ENCODE data around the gene ALOXE3. TPM values are rescaled to one million over a fixed set of nuclear protein-coding genes. Genes with fewer than 3 reads are reported as not detected.
A peak's percentile ranks its signal among the peaks of the same experiment; 100 is the strongest.

Gene ALOXE3
- total RNA-seq, 2 experiments from 2014 or later = not detected

DNA sequence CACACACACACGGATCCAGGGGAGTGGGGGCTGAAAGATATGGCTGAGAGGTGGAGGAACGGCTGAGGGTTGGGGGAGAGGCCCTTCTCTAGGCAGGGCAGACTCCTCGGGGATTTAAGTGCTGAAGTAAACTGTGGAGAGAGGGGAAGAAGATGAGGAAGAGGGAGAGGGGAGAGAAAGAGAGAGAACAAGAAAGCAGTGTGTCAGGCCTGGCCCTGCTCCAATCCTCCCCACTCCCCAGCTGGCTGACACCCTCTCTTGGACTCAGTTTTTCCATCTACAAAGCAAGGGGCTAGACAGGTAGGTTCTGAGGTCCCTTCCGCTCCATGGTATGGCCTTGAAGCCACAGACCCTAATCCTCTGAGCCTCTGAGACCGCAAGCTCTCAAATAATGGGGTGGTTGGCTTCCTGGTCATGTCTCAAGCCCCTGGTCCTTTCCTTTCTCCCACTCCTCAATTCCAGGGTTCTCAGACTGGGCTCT, 42.5 kb upstream of the ALOXE3 start:
- CTCF ChIA-PET = interaction anchor here (0.7 to 14.0 kb wide), 6 partner anchors 23 to 217 kb away, joined by 3 to 165 read pairs (median 6); partner anchors contain the start of gene ALOXE3

DNA sequence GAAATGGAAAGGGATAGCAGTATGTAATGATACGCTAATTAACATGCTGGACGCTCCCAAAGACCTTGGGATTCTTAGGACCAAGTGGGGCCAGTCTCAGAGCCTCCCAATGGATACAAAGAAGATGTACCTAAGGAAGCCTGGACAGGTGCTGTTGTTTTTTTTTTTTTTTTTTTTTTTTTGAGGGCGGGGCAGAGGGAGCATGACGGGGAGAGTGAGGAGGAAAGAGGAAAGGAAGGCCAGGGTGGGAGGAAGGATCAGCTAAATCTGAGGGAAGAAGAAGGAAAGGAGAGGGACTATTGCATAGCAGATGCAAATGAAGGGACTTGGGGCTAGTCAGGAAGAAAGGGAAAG, 41.9 kb upstream of the ALOXE3 start:
- no peak for DNase-seq
- POLR2A ChIA-PET = interaction anchor here (8.3 kb wide), 1 partner anchor 14 kb away, joined by 343 read pairs; no protein-coding TSS in a partner anchor
- no peak for ATAC-seq
- H3K36me3 Mint-ChIP-seq (ENCODE audit: low read depth) = peaks cover 34% of the 10 kb centered on the region
- H3K4me1 Mint-ChIP-seq (ENCODE audit: low read depth) = peaks cover 58% of the 10 kb centered on the region
- no peak overlapping the region for H3K4me3 Mint-ChIP-seq
- no peaks in the 10 kb centered on the region for H3K9me3 Mint-ChIP-seq (ENCODE audit: insufficient read depth)
- CTCF ChIA-PET = interaction anchor here (1.1 to 14.0 kb wide), 5 partner anchors 22 to 217 kb away, joined by 3 to 165 read pairs (median 7); partner anchors contain the start of gene ALOXE3
- no peaks in the 10 kb centered on the region for H3K27me3 Mint-ChIP-seq (ENCODE audit: low read depth)
- peak overlapping the region; percentile 93 for H3K27ac Mint-ChIP-seq

More for the DNA sequence above, 42.5 kb upstream of the ALOXE3 start:
- POLR2A ChIA-PET = interaction anchor here (0.6 to 8.3 kb wide), 6 partner anchors 13 to 60 kb away, joined by 4 to 343 read pairs (median 4); partner anchors contain the start of genes HES7 and TMEM107
- DNase-seq = no peak
- Mint-ChIP-seq H3K36me3 (ENCODE audit: low read depth) (peaks cover 34% of the 10 kb centered on the region), H3K4me1 (ENCODE audit: low read depth) (peaks cover 59% of the 10 kb centered on the region), H3K4me3 (peak overlapping the region; percentile 79), H3K27ac (peak overlapping the region; percentile 93), H3K9me3 (ENCODE audit: insufficient read depth) (no peaks in the 10 kb centered on the region), H3K27me3 (ENCODE audit: low read depth) (no peaks in the 10 kb centered on the region)
- ATAC-seq = no peak

DNA sequence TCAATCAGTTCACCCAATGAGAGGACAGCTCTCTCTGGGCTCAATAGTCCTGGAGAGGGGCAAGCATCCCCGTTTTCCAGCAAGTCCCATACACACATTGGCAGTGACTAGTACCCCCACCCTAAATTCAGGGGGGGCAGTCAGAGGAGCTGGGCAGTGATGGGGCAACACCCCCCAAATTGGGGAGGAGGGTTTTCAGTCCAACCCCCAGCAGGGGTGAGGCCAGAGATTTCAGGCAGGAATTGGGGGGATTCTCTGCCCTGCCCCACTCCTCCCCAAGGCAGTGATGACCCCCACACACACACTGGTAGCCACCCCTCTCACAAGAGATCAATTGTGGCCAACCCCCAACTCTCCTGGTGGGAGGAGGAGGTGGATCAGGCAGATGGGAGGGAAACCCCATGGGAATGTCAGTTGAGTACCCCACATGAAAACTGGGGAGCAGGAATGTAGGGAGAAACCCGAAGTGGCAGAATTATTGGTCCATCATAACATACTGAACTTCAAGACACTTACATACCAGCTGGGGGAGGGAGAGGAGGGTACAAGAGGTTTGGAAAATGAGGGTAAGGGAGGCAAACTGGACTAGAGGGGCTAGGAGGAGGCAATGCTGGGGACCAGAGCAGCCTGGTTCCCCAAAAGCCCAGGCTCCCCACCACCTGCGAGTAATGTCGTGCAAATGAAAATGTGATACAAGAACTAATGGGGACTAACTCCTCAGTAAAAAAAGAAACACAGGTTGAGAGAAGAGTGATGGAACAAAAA, 41.3 kb upstream of the ALOXE3 start:
- Mint-ChIP-seq H3K27me3 (ENCODE audit: low read depth) (no peaks in the 10 kb centered on the region), H3K9me3 (ENCODE audit: insufficient read depth) (no peaks in the 10 kb centered on the region), H3K27ac (peak overlapping the region; percentile 72), H3K4me1 (ENCODE audit: low read depth) (peaks cover 52% of the 10 kb centered on the region), H3K36me3 (ENCODE audit: low read depth) (peaks cover 34% of the 10 kb centered on the region), H3K4me3 (peak overlapping the region; percentile 27)
- ChIA-PET POLR2A (interaction anchor here (0.6 to 8.3 kb wide), 4 partner anchors 9 to 741 kb away, joined by 3 to 343 read pairs (median 4); no protein-coding TSS in a partner anchor), CTCF (interaction anchor here (0.8 to 14.0 kb wide), 8 partner anchors 8 to 99 kb away, joined by 3 to 165 read pairs (median 7); partner anchors contain the start of genes ALOXE3 and HES7)
- no peak for ATAC-seq
- no peak for DNase-seq

GRCh38 chr17:8159032-8159400, 40.7 kb upstream of the ALOXE3 start:
- no peak overlapping the region for H3K4me3 Mint-ChIP-seq
- no peak for DNase-seq
- peaks cover 46% of the 10 kb centered on the region for H3K4me1 Mint-ChIP-seq (ENCODE audit: low read depth)
- no peaks in the 10 kb centered on the region for H3K27me3 Mint-ChIP-seq (ENCODE audit: low read depth)
- no peak for ATAC-seq
- CTCF ChIA-PET = interaction anchor here (0.7 to 14.0 kb wide), 13 partner anchors 8 to 65 kb away, joined by 3 to 165 read pairs (median 4); partner anchors contain the start of genes ALOXE3 and HES7
- H3K9me3 Mint-ChIP-seq (ENCODE audit: insufficient read depth) = no peaks in the 10 kb centered on the region
- POLR2A ChIA-PET = interaction anchor here (0.6 to 8.3 kb wide), 4 partner anchors 15 to 39 kb away, joined by 4 to 343 read pairs (median 6); no protein-coding TSS in a partner anchor
- H3K27ac Mint-ChIP-seq = peak overlapping the region; percentile 87
- H3K36me3 Mint-ChIP-seq (ENCODE audit: low read depth) = peaks cover 36% of the 10 kb centered on the region

DNA sequence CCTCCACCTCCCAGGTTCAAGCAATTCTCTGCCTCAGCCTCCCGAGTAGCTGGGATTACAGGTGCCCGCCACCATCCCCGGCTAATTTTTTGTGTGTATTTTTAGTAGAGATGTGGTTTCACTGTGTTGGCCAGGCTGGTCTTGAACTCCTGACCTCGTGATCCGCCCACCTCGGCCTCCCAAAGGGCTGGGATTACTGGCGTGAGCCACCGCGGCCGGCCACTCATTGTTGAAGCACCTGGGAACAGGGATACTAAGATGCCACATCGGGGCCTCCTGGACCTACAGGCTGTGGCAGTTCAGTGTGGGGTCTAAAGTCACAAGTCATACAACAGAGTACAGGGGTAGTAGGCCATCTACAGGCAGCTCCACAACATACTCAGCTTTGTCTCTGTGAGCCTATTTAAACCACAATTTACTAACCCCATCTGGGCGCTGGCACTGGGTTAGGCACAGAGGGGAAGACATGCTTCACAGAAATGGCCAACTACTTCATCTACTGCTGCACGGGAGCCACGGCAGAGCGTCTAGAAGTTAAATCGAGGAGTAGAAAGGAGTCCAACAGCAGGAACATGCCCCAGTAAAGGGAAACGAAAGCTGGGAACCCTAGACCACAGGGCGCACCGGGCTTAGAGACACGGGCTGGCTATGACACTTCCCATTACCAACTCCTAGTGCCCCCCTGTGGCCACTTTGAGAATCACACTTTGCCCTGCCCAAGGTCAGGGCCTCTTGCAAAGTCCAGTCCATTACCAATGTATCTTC, 40.1 kb upstream of the ALOXE3 start:
- POLR2A ChIA-PET = interaction anchor here (0.6 to 8.3 kb wide), 6 partner anchors 12 to 40 kb away, joined by 3 to 343 read pairs (median 4); no protein-coding TSS in a partner anchor
- H3K36me3 Mint-ChIP-seq (ENCODE audit: low read depth) = peaks cover 37% of the 10 kb centered on the region
- peaks cover 40% of the 10 kb centered on the region for H3K4me1 Mint-ChIP-seq (ENCODE audit: low read depth)
- H3K9me3 Mint-ChIP-seq (ENCODE audit: insufficient read depth) = no peaks in the 10 kb centered on the region
- H3K4me3 Mint-ChIP-seq = peak overlapping the region; percentile 2
- CTCF ChIA-PET = interaction anchor here (0.7 to 14.0 kb wide), 16 partner anchors 9 to 169 kb away, joined by 3 to 165 read pairs (median 4); partner anchors contain the start of genes ALOXE3 and HES7
- ATAC-seq = no peak
- H3K27me3 Mint-ChIP-seq (ENCODE audit: low read depth) = no peaks in the 10 kb centered on the region
- peak; percentile 93 for DNase-seq
- peak overlapping the region; percentile 87 for H3K27ac Mint-ChIP-seq

GRCh38 chr17:8156246-8156992, 38.1 kb upstream of the ALOXE3 start:
- Mint-ChIP-seq H3K36me3 (ENCODE audit: low read depth) (peaks cover 31% of the 10 kb centered on the region), H3K4me1 (ENCODE audit: low read depth) (peaks cover 36% of the 10 kb centered on the region)
- peak; percentile 82 for ATAC-seq

DNA sequence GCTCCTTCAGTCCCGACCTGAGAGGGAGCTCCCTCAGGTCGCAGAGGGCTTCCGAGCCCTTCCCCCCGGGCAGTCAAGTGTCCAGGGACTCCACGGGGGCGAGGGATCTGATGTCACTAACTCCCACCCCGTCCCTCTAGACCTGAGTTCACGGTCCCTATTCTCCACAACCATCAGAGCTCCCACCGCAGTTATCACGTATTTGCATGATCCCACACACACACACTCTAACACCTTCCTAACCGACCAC, 37.6 kb upstream of the ALOXE3 start:
- H3K27me3 Mint-ChIP-seq (ENCODE audit: low read depth) = no peaks in the 10 kb centered on the region
- H3K9me3 Mint-ChIP-seq (ENCODE audit: insufficient read depth) = no peaks in the 10 kb centered on the region
- ATAC-seq (no peak), DNase-seq (no peak)
- ChIA-PET POLR2A (interaction anchor here (0.6 to 8.1 kb wide), 24 partner anchors 8 to 701 kb away, joined by 3 to 164 read pairs (median 6); partner anchors contain the start of genes ALOXE3, BORCS6, CTC1 and HES7), CTCF (interaction anchor here (0.8 to 14.0 kb wide), 7 partner anchors 12 to 95 kb away, joined by 3 to 165 read pairs (median 5); partner anchors contain the start of genes ALOXE3 and HES7)
- peaks cover 26% of the 10 kb centered on the region for H3K36me3 Mint-ChIP-seq (ENCODE audit: low read depth)
- H3K27ac Mint-ChIP-seq = no peak overlapping the region
- no peak overlapping the region for H3K4me3 Mint-ChIP-seq
- H3K4me1 Mint-ChIP-seq (ENCODE audit: low read depth) = peaks cover 32% of the 10 kb centered on the region

More at GRCh38 chr17:8156246-8156992, 38.1 kb upstream of the ALOXE3 start:
- H3K4me3 Mint-ChIP-seq = no peak overlapping the region
- no peaks in the 10 kb centered on the region for H3K27me3 Mint-ChIP-seq (ENCODE audit: low read depth)
- CTCF ChIA-PET = interaction anchor here (0.8 to 14.0 kb wide), 10 partner anchors 13 to 144 kb away, joined by 3 to 165 read pairs (median 5); partner anchors contain the start of genes ALOXE3 and HES7
- peak; percentile 100 for DNase-seq
- no peaks in the 10 kb centered on the region for H3K9me3 Mint-ChIP-seq (ENCODE audit: insufficient read depth)
- no peak overlapping the region for H3K27ac Mint-ChIP-seq
- POLR2A ChIA-PET = interaction anchor here (0.7 to 8.1 kb wide), 24 partner anchors 8 to 700 kb away, joined by 3 to 164 read pairs (median 6); partner anchors contain the start of genes ALOXE3, AURKB, BORCS6 and CTC1

DNA sequence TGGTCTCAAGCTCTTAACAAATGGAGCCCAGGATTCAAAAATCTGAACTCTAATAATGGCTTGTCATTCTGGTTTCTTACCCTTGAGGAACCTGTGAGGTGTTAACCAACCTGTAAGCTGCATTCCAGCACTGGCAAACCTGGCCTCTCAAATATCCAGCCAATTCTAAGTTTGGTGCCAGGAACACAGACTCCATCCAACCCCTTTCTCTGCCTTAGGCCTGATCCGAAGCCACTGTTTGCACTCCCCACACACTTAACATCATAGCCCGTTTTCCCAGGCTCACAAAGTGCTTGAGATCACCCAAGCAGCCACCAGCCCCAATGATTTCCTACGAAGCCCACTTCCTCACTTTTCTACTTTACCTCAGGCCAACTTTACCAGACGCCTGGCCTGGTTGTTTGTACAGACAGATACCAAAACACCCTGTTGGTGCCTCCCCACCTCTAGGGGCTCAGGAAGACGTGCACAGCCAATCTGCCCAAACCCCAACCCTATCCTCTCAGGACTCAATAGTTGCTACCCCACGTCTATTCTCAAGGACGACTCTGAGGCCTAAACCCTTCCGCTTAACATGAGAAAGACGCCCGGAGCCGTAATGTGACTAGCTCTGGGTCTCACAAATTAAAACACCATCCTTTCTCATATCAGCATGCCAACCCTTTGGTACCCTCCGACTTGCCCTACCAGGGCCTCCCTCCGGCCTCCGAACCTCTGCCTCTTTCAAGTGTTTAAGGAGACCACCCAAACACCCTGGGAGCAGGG, 37.1 kb upstream of the ALOXE3 start:
- CTCF ChIA-PET = interaction anchor here (0.8 to 14.0 kb wide), 6 partner anchors 9 to 35 kb away, joined by 3 to 165 read pairs (median 7); partner anchors contain the start of gene ALOXE3
- POLR2A ChIA-PET = interaction anchor here (0.6 to 8.1 kb wide), 23 partner anchors 8 to 701 kb away, joined by 3 to 164 read pairs (median 7); partner anchors contain the start of genes ALOXE3, BORCS6, CTC1 and HES7
- H3K27ac Mint-ChIP-seq = no peak overlapping the region
- H3K9me3 Mint-ChIP-seq (ENCODE audit: insufficient read depth) = no peaks in the 10 kb centered on the region
- DNase-seq (no peak), ATAC-seq (no peak)
- no peak overlapping the region for H3K4me3 Mint-ChIP-seq
- peaks cover 21% of the 10 kb centered on the region for H3K36me3 Mint-ChIP-seq (ENCODE audit: low read depth)
- peaks cover 32% of the 10 kb centered on the region for H3K4me1 Mint-ChIP-seq (ENCODE audit: low read depth)
- H3K27me3 Mint-ChIP-seq (ENCODE audit: low read depth) = no peaks in the 10 kb centered on the region

DNA sequence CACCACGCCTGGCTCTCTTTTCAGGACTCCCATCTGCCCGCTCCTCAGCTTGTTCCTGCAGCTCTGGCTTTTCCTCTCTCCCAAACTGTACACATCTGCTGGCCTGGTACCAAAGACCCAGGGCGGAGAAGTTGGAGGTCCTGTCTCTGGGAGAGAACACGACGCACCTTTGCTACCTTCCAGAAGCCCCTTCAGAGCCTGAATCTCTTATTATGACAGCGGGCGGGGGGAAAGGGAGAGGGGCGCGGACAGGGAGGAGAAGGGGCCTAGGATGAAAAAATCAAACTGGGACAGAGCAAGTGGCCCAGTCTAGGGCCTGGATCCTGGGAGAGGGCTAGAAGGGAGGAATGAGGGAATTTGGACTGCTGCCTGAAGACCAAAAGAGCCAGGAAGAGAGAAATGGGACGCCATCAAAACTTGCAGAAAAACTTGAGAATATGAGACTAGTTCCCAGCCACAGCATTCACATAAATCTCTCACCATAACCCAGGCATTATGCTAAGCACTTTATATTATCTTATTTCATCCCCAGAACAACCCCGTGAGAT, 36.4 kb upstream of the ALOXE3 start:
- Mint-ChIP-seq H3K9me3 (ENCODE audit: insufficient read depth) (no peaks in the 10 kb centered on the region), H3K27me3 (ENCODE audit: low read depth) (no peaks in the 10 kb centered on the region), H3K36me3 (ENCODE audit: low read depth) (peaks cover 14% of the 10 kb centered on the region), H3K4me3 (no peak overlapping the region), H3K4me1 (ENCODE audit: low read depth) (peaks cover 26% of the 10 kb centered on the region), H3K27ac (no peak overlapping the region)
- no peak for ATAC-seq
- CTCF ChIA-PET = interaction anchor here (1.0 to 14.0 kb wide), 4 partner anchors 9 to 34 kb away, joined by 3 to 165 read pairs (median 38); partner anchors contain the start of gene ALOXE3
- no peak for DNase-seq
- POLR2A ChIA-PET = interaction anchor here (0.7 to 8.1 kb wide), 10 partner anchors 9 to 700 kb away, joined by 3 to 164 read pairs (median 8); partner anchors contain the start of genes BORCS6, CTC1 and VAMP2
